NCI-H2196 treated with DMSO at 0.1 percent for 48 hours (cell line): Measurements from ENCODE around the gene FAM171A1.
"Not testable (repeated sequence)": the region's sequence is repeated elsewhere in the genome, so short reads cannot be mapped to it uniquely, and the experiment has no call there.

ENCODE experiments used
- DNase-seq: peaks from one replicate; lab custom pipeline; 2025; ENCODE audit not compliant: unreplicated experiment; lab: John Stamatoyannopoulos, UW

FAM171A1 gene

GRCh38 chr10:15320522-15321203 is 50.4 kb downstream of the FAM171A1 start:
- no peak for DNase-seq

- DNase-seq: no peak
Measured at GRCh38 chr10:15320118-15320517, 51.0 kb downstream of the FAM171A1 start.

DNA sequence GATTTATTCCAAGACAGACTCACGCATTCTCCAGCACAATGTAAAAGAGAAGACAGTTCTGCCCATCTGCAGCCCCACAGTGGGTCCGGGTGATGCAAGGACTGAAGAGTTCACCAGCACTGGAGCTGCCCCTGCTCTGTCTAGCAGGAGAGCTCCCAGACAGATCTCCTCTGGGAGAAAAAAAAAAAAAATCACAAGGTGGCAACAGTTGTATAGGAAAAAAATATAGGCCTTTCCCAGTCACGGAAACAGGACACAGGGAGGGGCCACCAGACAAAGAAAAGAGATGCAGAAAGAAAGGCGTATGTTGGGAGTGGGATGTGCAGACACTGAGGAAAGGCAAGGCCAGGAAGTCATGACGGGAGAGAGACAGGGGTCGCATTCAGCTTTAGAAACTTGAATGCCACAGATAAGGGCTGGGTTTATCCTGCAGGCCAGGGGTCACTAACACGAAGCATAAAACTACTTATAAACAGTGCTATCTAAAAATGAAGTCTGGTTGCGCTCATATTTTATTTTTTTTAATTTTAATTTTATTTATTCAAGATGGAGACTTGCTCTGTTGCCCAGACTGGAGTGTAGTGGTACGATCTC is 54.1 kb downstream of the FAM171A1 start:
- DNase-seq: no peak

GRCh38 chr10:15316145-15316544 is 54.9 kb downstream of the FAM171A1 start:
- no peak for DNase-seq

DNA sequence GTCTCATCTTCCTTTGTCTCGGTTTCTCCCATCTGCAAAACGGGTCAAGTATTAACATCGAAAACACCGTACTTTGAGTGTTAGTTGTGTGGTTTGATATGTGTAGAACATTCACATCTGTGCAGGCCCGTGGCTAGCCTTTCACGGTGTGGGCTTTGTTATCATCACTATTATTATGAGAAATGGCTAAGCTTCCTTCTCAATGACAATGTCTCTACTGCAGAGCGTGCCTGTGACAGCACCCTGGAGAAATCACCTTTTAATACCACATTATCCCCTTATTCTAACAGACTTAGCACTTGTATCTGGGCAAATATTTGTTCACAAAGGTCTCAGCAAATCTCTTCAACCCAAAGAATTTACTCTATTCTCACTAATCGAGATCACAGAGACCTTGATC is 55.8 kb downstream of the FAM171A1 start:
- DNase-seq: no peak

DNA sequence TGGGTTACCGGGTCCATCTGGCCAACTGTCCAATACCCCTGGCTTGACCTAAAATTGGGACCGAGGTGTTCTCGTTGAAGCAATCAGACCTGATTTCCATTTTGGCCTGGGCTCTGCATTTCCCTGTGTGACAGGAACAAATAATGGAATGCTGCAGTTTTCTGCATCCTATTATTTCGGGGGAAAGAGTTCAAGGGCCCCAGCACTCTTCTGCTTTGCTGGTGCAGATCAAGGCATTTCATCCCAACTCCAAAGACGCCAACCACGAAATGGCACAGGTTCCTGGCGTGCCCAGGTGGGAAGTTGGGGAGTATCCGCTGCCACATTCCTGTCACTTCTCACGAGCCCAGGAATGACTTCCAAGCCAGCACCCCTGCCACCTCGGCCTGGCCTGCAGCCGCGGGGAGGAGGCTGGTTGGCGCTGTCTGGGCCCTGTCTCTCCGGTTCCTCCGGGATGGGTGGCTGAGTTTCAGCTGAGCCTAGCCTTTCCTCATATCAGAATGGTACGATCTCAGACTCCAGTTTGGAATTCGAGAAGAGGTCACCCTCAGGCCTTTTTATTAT is 56.5 kb downstream of the FAM171A1 start:
- no peak for DNase-seq

DNA sequence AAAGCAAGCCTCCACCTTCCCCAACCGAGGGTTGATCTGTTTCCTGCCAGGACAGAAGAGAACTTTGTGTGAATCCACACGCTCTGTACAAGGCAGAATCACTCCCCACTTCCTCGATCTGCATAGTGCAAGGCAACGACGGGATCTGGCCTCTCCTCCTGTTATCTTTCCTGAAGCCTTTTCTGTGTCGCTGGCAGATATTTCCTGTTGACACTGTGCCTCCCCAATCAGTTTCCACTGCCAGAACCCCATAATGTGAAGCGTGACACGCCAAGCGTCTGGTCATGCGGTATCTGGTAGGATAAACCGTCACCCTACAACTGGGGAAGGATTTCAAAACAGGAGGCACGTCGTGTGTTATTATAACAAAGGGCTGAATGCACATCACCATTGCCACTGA is 57.2 kb downstream of the FAM171A1 start:
- DNase-seq: no peak

DNA sequence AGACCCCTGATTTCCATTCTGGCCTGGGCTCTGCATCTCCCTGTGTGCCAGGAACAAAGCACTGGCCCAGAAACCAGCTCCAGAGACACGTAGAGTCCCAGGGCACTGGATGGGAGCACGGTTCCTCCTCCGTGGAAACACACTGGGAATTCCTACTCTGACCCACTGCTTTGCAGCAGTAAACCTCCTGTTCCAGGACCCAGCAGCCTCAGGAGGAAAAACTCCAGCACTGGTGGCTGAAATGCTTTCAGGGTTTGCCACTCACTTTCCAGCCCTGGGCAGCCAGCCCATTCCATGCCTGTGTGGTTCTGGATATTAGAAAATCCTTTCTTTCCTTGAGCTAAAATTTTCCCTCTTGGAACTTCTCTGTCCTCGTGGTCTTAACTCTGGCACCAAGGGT is 58.0 kb downstream of the FAM171A1 start:
- no peak for DNase-seq

- no peak for DNase-seq
Measured at GRCh38 chr10:15311569-15312280, 59.4 kb downstream of the FAM171A1 start.

DNA sequence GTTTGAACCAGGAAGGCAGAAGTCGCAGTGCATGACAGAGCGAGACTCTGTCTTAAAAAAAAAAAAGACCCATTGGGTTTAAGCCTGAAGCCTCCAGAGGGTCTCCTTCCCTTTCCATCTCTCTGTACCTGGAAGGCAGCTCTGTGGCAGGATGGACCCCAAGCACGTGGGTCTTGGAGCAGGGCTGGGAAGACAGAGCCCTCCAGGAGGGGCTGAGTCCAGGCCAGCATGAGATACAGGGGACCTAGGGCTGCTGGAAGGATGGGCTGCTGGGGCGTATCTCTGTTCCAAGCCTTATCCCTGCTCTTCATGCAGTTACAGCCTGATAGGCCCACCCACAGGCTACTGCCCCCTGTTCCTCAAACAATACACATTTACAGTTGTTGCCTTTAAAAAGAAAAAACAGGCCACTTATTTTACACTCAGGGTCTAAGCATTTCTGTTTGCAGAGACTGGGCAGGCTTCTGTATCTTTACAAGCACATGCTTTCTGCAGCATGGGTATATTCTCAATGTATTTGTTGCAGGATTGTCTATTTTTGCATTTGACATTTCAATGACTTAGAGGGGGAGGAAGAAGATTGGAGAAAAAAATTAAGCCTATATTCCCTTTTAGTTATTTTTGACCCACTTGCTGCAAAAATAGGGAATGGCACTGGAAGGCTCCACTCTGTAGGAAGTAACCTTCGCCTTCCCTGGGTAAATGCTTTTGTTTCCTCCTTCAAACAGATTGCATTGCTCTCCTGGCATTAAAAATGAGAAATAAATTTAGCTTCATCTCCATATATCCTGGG is 60.1 kb downstream of the FAM171A1 start:
- no peak for DNase-seq

GRCh38 chr10:15309221-15309620 is 61.9 kb downstream of the FAM171A1 start:
- DNase-seq: no peak

- no peak for DNase-seq
Measured at GRCh38 chr10:15306735-15307280, 64.3 kb downstream of the FAM171A1 start.

DNA sequence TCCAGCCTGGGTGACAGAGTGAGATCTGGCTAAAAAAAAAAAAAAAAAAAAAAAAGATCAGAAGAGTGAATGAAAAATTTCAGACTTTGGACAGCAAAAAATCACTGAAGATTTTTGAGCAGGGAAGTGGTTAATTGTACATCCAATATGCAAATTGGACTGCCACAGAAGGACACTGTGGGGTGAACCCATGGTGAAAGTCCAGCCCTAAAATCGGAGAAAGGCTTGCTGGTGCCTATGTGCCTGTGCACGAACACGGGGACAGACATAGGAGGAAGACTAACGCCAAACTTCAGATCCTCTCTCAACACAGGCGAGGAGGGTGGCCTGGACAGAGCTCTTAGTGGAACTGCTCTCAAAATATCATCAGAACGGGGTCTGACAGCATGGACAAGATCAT is 65.5 kb downstream of the FAM171A1 start:
- no peak for DNase-seq

DNA sequence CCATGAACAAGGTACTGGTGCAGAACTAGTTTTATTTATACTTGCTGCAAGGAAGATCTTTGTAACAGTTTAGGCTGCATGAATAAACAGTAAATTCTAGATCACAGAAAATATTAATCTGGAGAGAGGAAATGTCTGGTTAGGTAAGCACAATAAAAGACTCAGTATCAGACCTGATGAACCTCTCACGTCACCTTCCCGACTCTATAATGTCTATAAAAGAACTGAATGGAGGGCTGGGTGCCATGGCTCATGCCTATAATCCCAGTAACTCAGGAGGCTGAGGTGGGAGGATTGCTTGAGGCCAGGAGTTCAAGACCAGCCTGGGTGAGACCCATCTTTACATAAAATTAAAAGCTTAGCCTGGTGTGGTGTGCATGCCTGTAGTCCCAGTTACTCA is 65.9 kb downstream of the FAM171A1 start:
- no peak for DNase-seq

DNA sequence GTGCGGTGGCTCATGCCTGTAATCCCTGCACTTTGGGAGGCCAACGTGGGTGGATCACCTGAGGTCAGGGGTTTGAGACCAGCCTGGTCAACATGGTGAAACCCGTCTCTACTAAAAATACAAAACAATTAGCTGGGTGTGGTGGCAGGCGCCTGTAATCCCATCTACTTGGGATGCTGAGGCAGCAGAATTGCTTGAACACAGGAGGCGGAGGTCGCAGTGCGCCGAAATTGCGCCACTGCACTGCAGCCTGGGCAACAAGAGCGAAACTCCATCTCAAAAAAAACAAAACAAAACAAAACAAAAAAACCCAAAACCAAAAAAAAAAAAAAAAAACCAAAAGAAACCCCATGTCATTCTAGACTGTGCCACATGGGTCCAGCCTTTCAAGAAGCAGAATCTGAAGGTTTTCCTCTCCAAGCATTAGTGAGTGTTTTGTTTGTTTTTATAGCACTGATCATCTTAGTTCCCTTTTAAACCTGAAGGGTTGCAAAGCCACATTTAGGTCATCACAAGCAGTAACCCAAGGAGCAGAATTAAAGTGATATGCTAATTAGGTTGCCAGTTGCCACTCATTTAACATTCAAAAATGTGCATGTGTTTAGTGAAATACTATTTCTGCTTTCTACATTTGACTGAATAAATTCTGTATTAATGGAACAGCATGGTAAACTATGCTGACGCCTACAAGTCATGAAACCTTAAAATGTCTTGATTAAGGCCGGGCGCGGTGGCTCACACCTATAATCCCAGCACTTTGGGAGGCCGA is 68.7 kb downstream of the FAM171A1 start:
- DNase-seq: not testable (repeated sequence)

DNA sequence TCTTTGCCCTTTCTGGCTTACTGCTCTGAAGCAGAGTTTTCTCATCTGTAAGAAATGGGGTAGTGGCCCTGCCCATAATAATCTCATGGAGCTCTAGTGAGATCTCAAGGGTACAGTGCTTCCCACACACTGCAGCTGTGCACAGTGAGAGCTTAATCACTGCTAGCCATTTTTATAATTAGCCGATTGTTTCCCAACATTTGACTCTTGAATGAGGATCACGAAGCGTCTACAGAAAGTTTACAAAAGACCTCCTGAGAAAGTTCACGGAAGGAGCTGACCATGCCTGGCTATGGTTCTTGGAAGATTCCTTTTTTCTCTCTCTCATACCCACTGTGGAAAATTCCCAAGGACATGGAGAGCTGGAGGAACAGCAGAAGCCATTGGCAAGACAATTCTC is 70.4 kb downstream of the FAM171A1 start:
- DNase-seq: no peak

- DNase-seq: no peak
Measured at GRCh38 chr10:15300145-15300544, 70.9 kb downstream of the FAM171A1 start.

- no peak for DNase-seq
Measured at GRCh38 chr10:15296701-15297100, 74.4 kb downstream of the FAM171A1 start.

GRCh38 chr10:15295537-15296325 is 75.4 kb downstream of the FAM171A1 start:
- DNase-seq: no peak
